DMS79 (cell line): ENCODE measurements around the gene CDH1.

ENCODE experiments used
- DNase-seq: peaks from one replicate; lab custom pipeline; 2025; lab: John Stamatoyannopoulos, UW

Gene CDH1

DNA sequence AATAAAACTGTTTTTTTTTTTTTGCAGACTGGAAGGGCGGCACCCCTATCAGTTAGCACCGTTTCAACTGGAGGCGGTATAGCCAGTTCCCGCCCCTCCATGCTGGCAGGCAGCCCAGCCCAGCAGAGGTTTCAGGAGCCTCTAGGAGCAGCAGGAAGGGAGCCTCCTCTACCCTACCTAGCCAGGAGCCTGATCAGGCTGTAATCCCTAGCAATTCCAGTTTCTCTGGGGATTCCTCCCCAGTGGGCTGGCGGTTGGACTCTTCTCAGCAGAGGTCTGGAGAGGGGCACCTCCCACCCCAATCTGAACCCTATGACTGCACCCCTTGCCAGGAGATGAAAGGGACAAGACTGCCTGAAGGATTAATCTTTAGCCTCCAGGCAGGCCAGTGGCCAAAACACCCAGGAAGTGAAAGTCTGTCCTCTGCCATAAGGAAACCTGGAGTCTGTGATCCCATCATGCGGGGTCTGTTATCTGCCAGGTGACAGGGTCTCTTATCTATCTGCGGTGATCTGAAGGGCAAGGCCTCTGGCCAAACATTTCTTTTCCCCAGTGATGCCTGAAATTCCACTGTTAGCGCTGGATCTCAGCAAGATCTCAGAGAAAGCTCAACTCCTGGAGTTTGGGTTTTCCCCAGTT is 4.9 kb upstream of the CDH1 start:
- DNase-seq = no peak

- DNase-seq = no peak
Measured at GRCh38 chr16:68732741-68733399, 4.2 kb upstream of the CDH1 start.

DNA sequence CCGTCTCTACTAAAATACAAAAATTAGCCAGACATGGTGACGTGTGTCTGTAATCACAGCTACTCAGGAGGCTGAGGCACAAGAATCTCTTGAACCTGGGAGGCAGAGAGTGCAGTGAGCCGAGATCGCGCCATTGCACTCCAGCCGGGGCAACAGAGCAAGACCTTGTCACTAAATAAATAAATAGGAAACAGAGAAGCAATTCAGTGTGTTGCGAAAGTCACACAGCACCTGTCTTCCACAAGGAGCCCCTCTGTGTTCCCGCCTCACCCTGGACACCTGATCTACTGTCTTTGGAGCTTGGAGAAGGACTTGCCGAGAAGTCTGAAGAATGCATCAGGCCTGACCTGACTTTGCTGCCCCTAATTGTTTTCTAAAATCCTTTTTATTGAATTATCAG is 3.5 kb upstream of the CDH1 start:
- DNase-seq = no peak

DNA sequence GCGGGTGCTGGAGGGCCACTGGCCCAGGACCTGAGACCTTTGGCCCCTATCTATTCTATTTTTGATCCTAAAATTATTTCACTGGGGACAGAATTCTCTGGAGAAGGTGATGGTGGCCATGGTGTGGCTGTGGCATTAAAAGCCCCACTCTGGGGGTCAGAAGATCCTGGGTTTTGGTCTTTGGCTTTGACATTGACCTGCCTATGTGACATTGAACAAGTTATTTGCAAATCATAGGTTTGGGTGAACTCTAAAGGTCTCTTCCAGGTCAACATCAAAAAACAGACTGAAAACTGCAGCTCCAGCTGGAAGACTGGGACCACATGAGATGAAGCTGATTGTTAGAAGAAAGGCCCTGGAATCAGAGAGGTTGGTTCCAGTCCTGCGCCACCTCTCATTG is 2.3 kb upstream of the CDH1 start:
- no peak for DNase-seq

DNA sequence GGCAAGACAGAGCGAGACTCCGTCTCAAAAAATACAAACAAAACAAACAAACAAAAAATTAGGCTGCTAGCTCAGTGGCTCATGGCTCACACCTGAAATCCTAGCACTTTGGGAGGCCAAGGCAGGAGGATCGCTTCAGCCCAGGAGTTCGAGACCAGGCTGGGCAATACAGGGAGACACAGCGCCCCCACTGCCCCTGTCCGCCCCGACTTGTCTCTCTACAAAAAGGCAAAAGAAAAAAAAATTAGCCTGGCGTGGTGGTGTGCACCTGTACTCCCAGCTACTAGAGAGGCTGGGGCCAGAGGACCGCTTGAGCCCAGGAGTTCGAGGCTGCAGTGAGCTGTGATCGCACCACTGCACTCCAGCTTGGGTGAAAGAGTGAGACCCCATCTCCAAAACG is 531 bp upstream of the CDH1 start:
- DNase-seq = no peak

DNA sequence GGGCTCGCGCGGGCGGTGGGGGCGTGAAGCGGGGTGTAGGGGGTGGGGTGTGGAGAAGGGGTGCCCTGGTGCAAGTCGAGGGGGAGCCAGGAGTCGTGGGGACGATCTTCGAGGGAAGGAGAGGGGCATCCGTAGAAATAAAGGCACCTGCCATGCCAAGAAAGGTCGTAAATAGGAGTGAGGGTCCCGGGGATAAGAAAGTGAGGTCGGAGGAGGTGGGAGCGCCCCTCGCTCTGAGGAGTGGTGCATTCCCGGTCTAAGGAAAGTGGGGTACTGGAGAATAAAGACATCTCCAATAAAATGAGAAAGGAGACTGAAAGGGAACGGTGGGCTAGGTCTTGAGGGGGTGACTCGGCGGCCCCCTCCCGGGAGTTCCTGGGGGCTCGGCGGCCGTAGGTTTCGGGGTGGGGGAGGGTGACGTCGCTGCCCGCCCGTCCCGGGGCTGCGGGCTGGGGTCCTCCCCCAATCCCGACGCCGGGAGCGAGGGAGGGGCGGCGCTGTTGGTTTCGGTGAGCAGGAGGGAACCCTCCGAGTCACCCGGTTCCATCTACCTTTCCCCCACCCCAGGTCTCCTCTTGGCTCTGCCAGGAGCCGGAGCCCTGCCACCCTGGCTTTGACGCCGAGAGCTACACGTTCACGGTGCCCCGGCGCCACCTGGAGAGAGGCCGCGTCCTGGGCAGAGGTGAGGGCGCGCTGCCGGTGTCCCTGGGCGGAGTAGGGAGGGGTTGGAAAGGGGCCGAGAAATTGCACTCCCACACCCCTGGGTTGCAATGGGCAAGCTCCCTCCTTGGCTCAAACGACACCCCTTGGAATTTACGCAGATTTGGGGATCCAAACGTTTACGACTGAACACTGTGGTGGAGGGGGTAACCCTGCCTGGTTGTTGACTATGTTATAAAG is 888 bp downstream of the CDH1 start:
- DNase-seq = no peak

- DNase-seq = no peak
Measured at GRCh38 chr16:68739964-68740627, 3.0 kb downstream of the CDH1 start.

DNA sequence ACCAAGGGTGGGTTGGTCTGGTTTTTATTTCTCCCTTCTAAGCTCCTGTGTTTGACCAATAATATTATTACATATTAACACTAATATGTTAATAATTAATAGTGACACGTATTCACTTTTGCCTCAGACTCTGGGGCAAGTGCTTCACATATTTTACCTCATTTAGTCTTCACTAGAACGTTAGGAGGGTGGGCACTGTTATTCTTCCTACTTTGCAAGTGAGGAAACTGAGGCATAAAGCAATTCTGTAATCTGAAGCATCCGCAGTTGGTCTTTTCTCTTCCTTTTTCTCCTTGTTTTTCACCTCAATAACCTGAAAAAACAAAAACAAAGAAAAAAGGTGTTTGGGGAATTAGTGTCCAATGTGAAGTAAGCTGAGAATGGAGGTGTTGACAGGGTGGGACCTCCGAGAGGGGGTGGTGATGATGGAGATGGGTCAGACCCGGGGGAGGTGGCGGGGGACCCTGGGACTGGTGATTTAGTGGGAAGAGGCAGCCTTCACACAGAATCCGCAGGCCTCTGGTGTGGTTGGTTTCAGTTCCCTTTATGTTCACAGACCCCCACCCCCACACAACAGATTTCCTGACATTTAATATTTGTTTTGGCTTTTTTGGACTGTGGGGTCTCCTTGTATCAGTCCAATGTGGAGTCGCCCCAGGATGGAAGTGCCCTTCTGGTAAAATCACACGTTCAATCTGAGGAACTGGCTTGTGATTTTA is 3.7 kb downstream of the CDH1 start:
- no peak for DNase-seq

DNA sequence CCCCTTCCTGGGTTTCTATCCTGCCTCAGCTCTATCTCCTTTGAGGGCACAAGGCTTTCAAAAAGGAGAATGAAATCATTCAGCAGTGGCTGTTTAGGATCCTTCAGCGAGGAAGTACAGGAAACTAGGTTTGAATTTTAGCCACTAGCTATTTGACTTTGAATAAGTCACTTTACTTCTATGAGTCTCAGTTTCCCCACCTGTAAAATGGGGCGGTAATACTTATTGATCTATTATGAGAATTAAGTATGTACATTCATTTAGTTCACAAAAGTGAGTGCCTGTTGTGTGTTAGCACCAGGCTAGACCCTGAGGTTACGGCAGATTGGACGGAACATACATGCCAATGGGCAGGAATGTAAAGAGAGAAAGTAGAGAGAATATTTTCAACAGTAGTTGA is 6.6 kb downstream of the CDH1 start:
- DNase-seq = no peak

- peak; percentile 88 for DNase-seq
Measured at GRCh38 chr16:68744744-68745280, 7.7 kb downstream of the CDH1 start.

GRCh38 chr16:68746951-68747350 is 9.9 kb downstream of the CDH1 start:
- no peak for DNase-seq

DNA sequence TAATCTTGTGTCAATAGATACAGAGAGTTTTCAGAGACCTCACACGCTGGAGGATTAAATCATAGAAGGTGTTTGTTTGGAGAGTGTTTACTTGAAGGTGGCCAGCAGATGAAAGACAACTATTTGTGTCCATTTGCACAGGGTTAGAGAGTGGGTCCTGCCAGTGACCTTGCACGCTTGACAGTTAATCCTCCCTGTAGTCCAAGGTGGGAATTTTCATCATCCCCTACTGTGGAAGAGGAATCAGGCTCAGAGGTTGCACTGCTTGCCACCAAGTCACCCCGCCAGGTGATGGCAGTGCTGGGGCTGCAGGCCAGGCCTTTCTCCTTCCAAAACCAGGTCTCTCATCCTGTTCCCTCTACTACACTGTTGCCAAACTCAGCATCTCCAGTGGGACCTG is 12.3 kb downstream of the CDH1 start:
- DNase-seq = no peak

DNA sequence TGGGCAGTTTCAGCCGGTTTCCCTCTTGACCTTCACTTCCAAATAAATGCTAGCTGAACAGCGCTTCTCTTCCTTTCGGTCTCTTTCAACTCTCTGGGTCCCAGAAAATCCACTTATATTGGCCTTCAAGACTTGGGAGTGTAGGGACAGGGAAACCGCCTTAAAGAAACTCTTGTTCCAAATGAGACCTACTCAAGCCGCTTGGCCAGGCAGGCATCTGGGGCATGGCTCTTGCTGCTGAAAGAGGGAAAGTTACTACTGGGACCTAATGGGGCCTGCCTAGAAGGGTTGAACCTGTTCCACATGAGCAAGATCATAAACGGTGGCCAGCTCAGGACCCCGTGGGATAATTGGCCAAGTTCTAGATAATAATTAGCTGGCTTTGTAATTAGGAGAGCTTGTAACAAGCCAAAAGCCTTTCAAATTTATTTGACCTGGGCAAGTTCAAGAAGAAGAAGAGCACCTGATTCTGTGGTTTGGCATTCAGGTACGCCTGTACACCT is 13.2 kb downstream of the CDH1 start:
- DNase-seq = no peak

GRCh38 chr16:68751160-68751559 is 14.1 kb downstream of the CDH1 start:
- no peak for DNase-seq

- no peak for DNase-seq
Measured at GRCh38 chr16:68752602-68753001, 15.5 kb downstream of the CDH1 start.

- no peak for DNase-seq
Measured at GRCh38 chr16:68754084-68754792, 17.1 kb downstream of the CDH1 start.

DNA sequence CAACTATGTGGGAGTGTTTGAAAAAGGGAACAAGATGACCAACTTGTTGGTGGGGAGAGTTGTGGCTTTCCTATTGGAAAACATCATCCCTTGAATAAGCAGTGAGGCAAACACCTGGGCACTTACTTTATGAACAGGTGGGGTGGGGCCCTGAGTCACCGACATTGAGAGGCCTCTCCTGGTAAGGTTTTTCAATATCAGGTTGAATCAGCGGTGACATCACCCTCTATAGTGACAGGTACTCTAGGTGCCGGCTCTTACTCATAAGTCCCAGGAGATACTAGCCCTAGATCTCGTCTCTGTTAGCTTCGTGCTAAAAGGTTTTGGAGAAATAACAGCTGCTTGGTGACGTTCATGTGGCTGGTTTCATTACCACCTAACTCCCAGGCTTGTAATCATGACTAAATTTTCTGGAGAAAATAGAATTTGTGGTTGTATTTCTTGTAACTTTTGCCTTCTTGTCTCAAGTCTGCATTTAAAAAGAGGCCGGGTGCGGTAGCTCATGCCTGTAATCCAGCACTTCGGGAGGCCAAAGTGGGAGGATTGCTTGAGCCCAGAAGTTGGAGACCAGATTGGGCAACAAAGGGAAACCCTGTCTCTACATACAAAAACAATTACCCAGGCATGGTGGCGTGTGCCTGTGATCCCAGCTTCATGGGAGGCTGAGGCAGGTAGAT is 19.3 kb downstream of the CDH1 start:
- DNase-seq = peak; percentile 86

DNA sequence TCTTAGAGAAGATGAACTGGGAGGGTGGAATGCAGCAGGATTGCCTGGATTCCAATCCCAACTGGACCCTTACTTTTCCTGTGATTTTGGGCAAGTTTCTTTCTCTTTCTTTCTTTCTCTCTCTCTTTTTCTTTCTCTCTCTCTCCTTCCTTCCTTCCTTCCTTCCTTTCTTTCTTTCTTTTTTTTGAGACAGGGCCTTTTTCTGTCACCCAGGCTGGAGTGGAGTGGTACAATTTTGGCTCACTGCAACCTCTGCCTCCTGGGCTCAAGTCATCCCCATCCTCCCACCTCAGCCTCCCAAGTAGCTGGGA is 20.5 kb downstream of the CDH1 start:
- no peak for DNase-seq

DNA sequence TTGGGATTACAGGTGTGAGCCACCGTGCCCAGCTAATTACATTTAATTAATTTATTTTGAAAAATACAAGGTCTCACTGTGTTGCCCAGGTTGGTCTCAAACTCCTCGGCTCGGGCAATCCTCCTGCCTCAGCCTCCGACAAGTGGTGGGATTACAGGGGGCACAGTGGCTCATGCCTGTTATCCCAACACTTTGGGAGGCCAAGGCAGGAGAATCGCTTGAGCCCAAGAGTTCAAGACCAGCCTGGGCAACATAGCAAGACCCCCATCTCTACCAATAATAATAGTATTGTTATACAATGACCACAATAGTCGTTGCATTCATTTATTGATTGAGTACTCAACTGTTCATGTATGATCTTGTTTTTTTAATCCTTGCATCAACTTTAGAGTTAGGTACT is 22.0 kb downstream of the CDH1 start:
- DNase-seq = no peak

DNA sequence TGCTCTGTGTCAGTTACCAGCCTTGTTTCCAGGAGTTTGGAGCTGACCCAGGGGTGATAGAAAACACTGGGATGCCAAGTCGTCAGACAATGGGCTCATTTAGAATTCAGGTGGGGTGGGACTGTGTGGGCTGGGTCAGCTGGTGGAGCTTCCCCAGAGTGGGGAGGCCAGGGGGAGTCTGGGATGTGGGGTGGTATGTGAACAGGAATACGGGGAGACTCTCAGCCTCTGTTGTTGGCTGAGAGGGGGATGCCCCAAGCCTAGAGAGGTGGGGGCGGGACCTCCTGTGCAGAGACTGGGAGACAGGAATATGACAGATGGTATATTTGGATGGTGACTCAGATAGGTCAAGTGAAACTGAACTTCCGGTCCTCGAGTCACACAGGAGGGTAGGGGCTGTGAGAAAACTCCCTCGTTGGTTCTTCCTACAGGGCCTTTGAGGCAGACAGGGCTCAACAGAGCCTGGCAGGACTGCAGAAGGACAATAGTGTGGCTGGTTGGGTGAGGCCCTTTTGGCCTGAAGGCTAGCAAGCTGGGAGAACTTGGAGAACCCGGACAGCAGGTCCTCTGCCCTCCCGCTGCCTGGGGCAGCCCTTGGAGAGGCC is 23.7 kb downstream of the CDH1 start:
- no peak for DNase-seq
